Neural cell (in vitro differentiated cells): ENCODE results near the gene STARD10. TPM values are rescaled to one million over a fixed set of nuclear protein-coding genes. Genes with fewer than 3 reads are reported as not detected.

Experiments used
- H2AFZ ChIP-seq: fragments of 200-600, 300-800 bp; sonication (generic), shearing (Covaris generic); 2 replicates; pipeline ENCODE4 v1.6.0; 2014; ENCODE audit warnings: low read depth, mild to moderate bottlenecking, antibody characterized with exemption, low read length, moderate library complexity
- H3F3A ChIP-seq: fragments of 200-600 bp; shearing (Covaris generic); 2 replicates; pipeline ENCODE4 v1.6.1; 2016; ENCODE audit warnings: mild to moderate bottlenecking, moderate library complexity, mixed read lengths, antibody characterized with exemption, low read length; ENCODE audit not compliant: insufficient read depth, poor library complexity, severe bottlenecking
- H3K27ac ChIP-seq: fragments of 200-600, 300-800 bp; sonication (generic), shearing (Covaris generic); 2 replicates; pipeline ENCODE4 v1.5.1; 2014; ENCODE audit warnings: mild to moderate bottlenecking, low read length, moderate library complexity
- H3K27me3 ChIP-seq: fragments of 300-800, 200-600 bp; sonication (generic), shearing (Covaris generic); 2 replicates; pipeline ENCODE4 v1.6.0; 2014; ENCODE audit warnings: mild to moderate bottlenecking, low read depth, low read length, moderate library complexity; ENCODE audit not compliant: insufficient read depth
- H3K36me3 ChIP-seq: fragments of 300-800, 200-600 bp; sonication (generic), shearing (Covaris generic); 2 replicates; pipeline ENCODE4 v1.5.1; 2014; ENCODE audit warnings: mild to moderate bottlenecking, antibody characterized with exemption, low read length, moderate library complexity; ENCODE audit not compliant: insufficient read depth
- H3K4me2 ChIP-seq: fragments of 300-800, 200-600 bp; sonication (generic), shearing (Covaris generic); 2 replicates; pipeline ENCODE4 v1.6.0; 2014; ENCODE audit warnings: mild to moderate bottlenecking, low read length
- H3K4me3 ChIP-seq: fragments of 300-800, 200-600 bp; sonication (generic), shearing (Covaris generic); 2 replicates; pipeline ENCODE4 v1.5.1; 2014; ENCODE audit warnings: mild to moderate bottlenecking, low read length, moderate library complexity
- H3K79me2 ChIP-seq: fragments of 200-600 bp; shearing (Covaris generic); replicated peaks from 2 replicates; pipeline ENCODE4 v1.6.0; 2014; ENCODE audit warnings: mild to moderate bottlenecking, low read length, moderate library complexity; ENCODE audit not compliant: insufficient read depth
- H3K9ac ChIP-seq: fragments of 300-800, 200-600 bp; sonication (generic), shearing (Covaris generic); 2 replicates; pipeline ENCODE4 v1.6.1; 2016; ENCODE audit warnings: mild to moderate bottlenecking, low read length, mixed read lengths
- H3K9me2 ChIP-seq: fragments of 200-600 bp; shearing (Covaris generic); 2 replicates; pipeline ENCODE4 v1.6.1; 2016; ENCODE audit warnings: mild to moderate bottlenecking, low read length, mixed read lengths; ENCODE audit not compliant: insufficient read depth
- H3K9me3 ChIP-seq: fragments of 200-600, 300-800 bp; sonication (generic), shearing (Covaris generic); 2 replicates; pipeline ENCODE4 v1.6.1; 2016; ENCODE audit warnings: mild to moderate bottlenecking, mixed run types, low read length, moderate library complexity, mixed read lengths
- H4K20me1 ChIP-seq: fragments of 200-600 bp; shearing (Covaris generic); 2 replicates; pipeline ENCODE4 v1.6.1; 2016; ENCODE audit warnings: mild to moderate bottlenecking, mixed run types; ENCODE audit not compliant: insufficient read depth
- EP300 ChIP-seq: fragments of 450-650 bp; conservative IDR thresholded peaks from 2 replicates; pipeline ENCODE4 v1.6.1; 2014; ENCODE audit warnings: antibody characterized with exemption, mild to moderate bottlenecking, moderate library complexity; ENCODE audit not compliant: poor library complexity, severe bottlenecking
- EZH2 ChIP-seq: fragments of 200-600, 300-800 bp; shearing (Covaris generic), sonication (generic); IDR thresholded peaks from 2 replicates; pipeline ENCODE4 v1.6.1; 2014; ENCODE audit warnings: antibody characterized with exemption, low read length, borderline replicate concordance, mild to moderate bottlenecking; ENCODE audit not compliant: insufficient read depth, poor library complexity, severe bottlenecking
- MXI1 ChIP-seq: fragments of 450-650 bp; conservative IDR thresholded peaks from 2 replicates; pipeline ENCODE4 v1.6.1; 2014; ENCODE audit warnings: antibody characterized with exemption, mild to moderate bottlenecking; ENCODE audit not compliant: poor library complexity, severe bottlenecking
- POLR2AphosphoS5 ChIP-seq: IDR thresholded peaks from 2 replicates; pipeline ENCODE4 v1.6.1; 2012
- RAD21 ChIP-seq: fragments of 450-650 bp; conservative IDR thresholded peaks from 2 replicates; pipeline ENCODE4 v1.6.1; 2014; ENCODE audit warnings: antibody characterized with exemption, mild to moderate bottlenecking, moderate library complexity
- REST ChIP-seq: IDR thresholded peaks from 2 replicates; pipeline ENCODE4 v1.6.1; 2012; ENCODE audit warnings: borderline replicate concordance
- SMC3 ChIP-seq: fragments of 450-650 bp; conservative IDR thresholded peaks from 2 replicates; pipeline ENCODE4 v1.6.1; 2014; ENCODE audit warnings: antibody characterized with exemption, mild to moderate bottlenecking, moderate library complexity; ENCODE audit not compliant: poor library complexity
- TAF1 ChIP-seq: IDR thresholded peaks from 2 replicates; pipeline ENCODE4 v1.6.1; 2012; ENCODE audit warnings: low read depth
- polyA plus RNA-seq: library from polyadenylated mRNA; depleted of rRNA; stranded (reverse); fragments of >200 nt; gene quantifications from 2 replicates; pipeline ENCODE4 v1.2.3, GENCODE V29; 2014
- TF ChIP-seq, protein P1 (sequence below): fragments of 450-650 bp; IDR thresholded peaks from 2 replicates; pipeline ENCODE4 v1.5.1; 2014; ENCODE audit warnings: antibody characterized with exemption, mild to moderate bottlenecking, moderate library complexity; ENCODE audit not compliant: poor library complexity, severe bottlenecking

Gene STARD10
- polyA plus RNA-seq, 1 donor from 2014 or later: 29.0 TPM

DNA sequence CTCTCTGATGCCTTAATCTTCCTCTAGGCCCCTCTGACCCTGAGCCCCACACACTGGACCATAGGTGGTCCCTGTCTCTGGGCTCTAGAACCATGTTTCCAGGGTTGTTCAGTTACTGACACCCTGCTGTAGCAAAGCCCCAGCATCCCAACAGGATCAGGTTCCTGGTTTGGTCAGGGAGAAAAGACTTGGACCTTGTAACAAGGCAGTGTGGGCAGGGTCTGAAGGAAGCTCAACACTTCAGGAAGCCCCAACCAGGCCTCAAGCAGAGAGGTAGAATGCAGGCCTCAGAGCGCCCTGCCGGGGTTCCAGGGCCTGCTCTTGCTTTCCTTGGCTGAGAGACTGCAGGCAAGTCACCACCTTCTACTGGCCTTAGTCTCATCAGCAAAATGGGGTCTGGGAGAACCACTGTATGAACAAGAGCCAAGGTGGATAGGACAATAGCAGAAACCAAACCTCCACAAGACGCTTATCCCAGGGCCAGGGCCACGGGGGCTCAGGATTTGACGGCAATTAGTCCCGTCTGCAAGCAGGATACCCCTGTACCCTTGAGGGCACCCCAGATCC, 46.5 kb downstream of the STARD10 start:
- Histone ChIP-seq H4K20me1 (no peaks in the 10 kb centered on the region), H3K4me2 (no peak overlapping the region), H3K9me3 (no peaks in the 10 kb centered on the region), H3K27me3 (no peaks in the 10 kb centered on the region), H3K27ac (no peak overlapping the region), H3K36me3 (no peaks in the 10 kb centered on the region), H3F3A (no peaks in the 10 kb centered on the region), H3K9me2 (no peaks in the 10 kb centered on the region), H2AFZ (no peak overlapping the region), H3K79me2 (no peaks in the 10 kb centered on the region), H3K4me3 (no peak overlapping the region), H3K9ac (no peak overlapping the region)
- TF ChIP-seq, protein P1, sequence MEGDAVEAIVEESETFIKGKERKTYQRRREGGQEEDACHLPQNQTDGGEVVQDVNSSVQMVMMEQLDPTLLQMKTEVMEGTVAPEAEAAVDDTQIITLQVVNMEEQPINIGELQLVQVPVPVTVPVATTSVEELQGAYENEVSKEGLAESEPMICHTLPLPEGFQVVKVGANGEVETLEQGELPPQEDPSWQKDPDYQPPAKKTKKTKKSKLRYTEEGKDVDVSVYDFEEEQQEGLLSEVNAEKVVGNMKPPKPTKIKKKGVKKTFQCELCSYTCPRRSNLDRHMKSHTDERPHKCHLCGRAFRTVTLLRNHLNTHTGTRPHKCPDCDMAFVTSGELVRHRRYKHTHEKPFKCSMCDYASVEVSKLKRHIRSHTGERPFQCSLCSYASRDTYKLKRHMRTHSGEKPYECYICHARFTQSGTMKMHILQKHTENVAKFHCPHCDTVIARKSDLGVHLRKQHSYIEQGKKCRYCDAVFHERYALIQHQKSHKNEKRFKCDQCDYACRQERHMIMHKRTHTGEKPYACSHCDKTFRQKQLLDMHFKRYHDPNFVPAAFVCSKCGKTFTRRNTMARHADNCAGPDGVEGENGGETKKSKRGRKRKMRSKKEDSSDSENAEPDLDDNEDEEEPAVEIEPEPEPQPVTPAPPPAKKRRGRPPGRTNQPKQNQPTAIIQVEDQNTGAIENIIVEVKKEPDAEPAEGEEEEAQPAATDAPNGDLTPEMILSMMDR: no peak
- no peak for TF ChIP-seq EP300
- TF ChIP-seq MXI1: no peak
- TF ChIP-seq REST: no peak
- TF ChIP-seq POLR2AphosphoS5: no peak
- TF ChIP-seq EZH2: no peak
- TF ChIP-seq RAD21: no peak
- no peak for TF ChIP-seq TAF1
- TF ChIP-seq SMC3: no peak

DNA sequence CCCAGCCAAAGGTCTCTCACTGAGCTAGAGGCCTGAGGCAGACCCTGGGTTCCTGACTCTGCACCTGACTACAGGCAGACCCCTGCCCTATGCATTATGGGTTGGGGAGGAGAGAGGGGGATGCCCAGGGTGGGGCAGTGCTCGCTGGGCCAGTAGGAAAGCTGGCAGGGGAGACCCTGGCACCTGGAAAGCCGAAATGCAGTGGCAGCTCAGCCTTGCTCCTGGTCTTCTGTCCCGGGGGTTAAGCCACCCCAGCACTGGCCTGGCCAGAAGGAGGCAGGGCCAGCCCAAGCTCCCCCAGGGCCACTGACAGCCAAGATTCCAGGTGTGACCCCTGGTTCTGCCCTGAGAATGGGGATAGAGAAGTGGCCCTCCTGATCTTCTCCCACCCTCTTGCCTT, 47.0 kb downstream of the STARD10 start:
- TF ChIP-seq REST (no peak), EZH2 (no peak), EP300 (no peak), POLR2AphosphoS5 (no peak), TAF1 (no peak)
- Histone ChIP-seq H4K20me1 (no peaks in the 10 kb centered on the region), H3K9me2 (no peaks in the 10 kb centered on the region), H3F3A (no peaks in the 10 kb centered on the region), H3K9me3 (no peaks in the 10 kb centered on the region), H3K27me3 (no peaks in the 10 kb centered on the region), H3K4me3 (no peak overlapping the region), H3K4me2 (no peak overlapping the region), H3K27ac (no peak overlapping the region), H2AFZ (no peak overlapping the region), H3K36me3 (no peaks in the 10 kb centered on the region), H3K79me2 (no peaks in the 10 kb centered on the region), H3K9ac (no peak overlapping the region)
